ENCODE data around the gene CA10. TPM values are rescaled to one million over a fixed set of nuclear protein-coding genes. Genes with fewer than 3 reads are reported as not detected.

CA10 gene
- total and polyA plus RNA-seq, 2 experiments from 2014 or later, result 0.92 to 1.5 TPM

DNA sequence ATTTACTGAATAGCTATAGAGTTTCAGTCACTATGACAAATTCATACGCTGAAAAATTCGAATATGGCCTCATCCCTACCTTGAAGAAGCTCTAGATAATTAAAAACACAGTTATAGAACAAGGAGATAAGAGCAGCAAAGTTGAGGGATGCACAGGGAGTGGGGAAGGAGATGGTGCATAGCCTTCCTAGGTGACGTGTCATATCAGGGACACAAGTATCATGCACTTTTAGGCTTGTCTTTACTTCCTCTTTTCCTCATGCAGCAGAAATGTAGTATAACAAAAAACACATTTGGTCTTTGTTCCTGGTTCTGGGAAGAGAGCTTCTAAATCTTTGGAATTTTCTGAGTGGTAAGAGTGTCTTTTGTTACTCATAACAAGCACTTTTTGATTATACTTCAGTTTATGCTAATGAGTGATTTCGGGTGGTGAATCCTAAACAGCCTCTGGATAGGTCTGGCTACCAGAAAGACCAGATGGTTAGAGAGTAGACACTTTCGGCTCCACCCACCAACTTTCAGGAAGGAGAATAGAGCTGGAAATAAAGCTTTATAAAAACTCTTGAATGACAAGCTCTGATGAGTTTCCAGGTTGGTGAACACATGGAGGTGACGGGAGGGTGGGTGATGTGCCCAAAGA lies 556.8 kb downstream of the CA10 start:
- ATAC-seq, result no peak

More for the DNA sequence above, 556.8 kb downstream of the CA10 start:
- Histone ChIP-seq H3K4me2 (no peak overlapping the region), H3K36me3 (ENCODE audit: insufficient read depth) (no peaks in the 10 kb centered on the region), H3K4me1 (ENCODE audit: insufficient read depth) (peaks cover 12% of the 10 kb centered on the region), H3K27me3 (ENCODE audit: insufficient read depth) (peaks cover 4% of the 10 kb centered on the region; the same call in 1 of the 2 replicates), H3K79me2 (replicated peaks; ENCODE audit: insufficient read depth) (no peaks in the 10 kb centered on the region), H3K9me2 (ENCODE audit: insufficient read depth) (peaks cover 35% of the 10 kb centered on the region), H2AFZ (no peak overlapping the region), H3F3A (replicated peaks; ENCODE audit: low read depth) (no peaks in the 10 kb centered on the region), H3K27ac (ENCODE audit: low read depth) (no peak overlapping the region), H4K20me1 (replicated peaks; ENCODE audit: insufficient read depth) (no peaks in the 10 kb centered on the region), H3K4me3 (no peak overlapping the region)
- peaks cover 2% of the 10 kb centered on the region for H3K27me3 Mint-ChIP-seq (ENCODE audit: insufficient read depth, low read depth, poor library complexity)
- DNase-seq (ENCODE audit: low spot score), result no peak
- TF ChIP-seq EZH2phosphoT487 (IDR thresholded peaks at IDR 0.05; ENCODE audit: unreplicated experiment) (no peak), CTCF (conservative IDR thresholded peaks at IDR 0.05; ENCODE audit: low read depth in 2 of 2) (no peak), EZH2 (IDR thresholded peaks at IDR 0.05; ENCODE audit: low read depth, unreplicated experiment) (no peak), NANOG (IDR thresholded peaks at IDR 0.05; ENCODE audit: borderline replicate concordance) (no peak), ZNF114 (CRISPR knock-in tag; IDR thresholded peaks at IDR 0.05) (no peak), CREB1 (CRISPR knock-in tag; IDR thresholded peaks at IDR 0.05; ENCODE audit: low read depth) (no peak), REST (IDR thresholded peaks at IDR 0.05; ENCODE audit: unreplicated experiment) (no peak), ZNF331 (CRISPR knock-in tag; IDR thresholded peaks at IDR 0.05; ENCODE audit: low read depth) (no peak), POLR2AphosphoS5 (IDR thresholded peaks at IDR 0.05; ENCODE audit: low read depth) (no peak), STAT1 (IDR thresholded peaks at IDR 0.05; ENCODE audit: unreplicated experiment) (no peak), JUNB (IDR thresholded peaks at IDR 0.05; ENCODE audit: unreplicated experiment) (no peak)
- TF ChIP-seq, protein P1, sequence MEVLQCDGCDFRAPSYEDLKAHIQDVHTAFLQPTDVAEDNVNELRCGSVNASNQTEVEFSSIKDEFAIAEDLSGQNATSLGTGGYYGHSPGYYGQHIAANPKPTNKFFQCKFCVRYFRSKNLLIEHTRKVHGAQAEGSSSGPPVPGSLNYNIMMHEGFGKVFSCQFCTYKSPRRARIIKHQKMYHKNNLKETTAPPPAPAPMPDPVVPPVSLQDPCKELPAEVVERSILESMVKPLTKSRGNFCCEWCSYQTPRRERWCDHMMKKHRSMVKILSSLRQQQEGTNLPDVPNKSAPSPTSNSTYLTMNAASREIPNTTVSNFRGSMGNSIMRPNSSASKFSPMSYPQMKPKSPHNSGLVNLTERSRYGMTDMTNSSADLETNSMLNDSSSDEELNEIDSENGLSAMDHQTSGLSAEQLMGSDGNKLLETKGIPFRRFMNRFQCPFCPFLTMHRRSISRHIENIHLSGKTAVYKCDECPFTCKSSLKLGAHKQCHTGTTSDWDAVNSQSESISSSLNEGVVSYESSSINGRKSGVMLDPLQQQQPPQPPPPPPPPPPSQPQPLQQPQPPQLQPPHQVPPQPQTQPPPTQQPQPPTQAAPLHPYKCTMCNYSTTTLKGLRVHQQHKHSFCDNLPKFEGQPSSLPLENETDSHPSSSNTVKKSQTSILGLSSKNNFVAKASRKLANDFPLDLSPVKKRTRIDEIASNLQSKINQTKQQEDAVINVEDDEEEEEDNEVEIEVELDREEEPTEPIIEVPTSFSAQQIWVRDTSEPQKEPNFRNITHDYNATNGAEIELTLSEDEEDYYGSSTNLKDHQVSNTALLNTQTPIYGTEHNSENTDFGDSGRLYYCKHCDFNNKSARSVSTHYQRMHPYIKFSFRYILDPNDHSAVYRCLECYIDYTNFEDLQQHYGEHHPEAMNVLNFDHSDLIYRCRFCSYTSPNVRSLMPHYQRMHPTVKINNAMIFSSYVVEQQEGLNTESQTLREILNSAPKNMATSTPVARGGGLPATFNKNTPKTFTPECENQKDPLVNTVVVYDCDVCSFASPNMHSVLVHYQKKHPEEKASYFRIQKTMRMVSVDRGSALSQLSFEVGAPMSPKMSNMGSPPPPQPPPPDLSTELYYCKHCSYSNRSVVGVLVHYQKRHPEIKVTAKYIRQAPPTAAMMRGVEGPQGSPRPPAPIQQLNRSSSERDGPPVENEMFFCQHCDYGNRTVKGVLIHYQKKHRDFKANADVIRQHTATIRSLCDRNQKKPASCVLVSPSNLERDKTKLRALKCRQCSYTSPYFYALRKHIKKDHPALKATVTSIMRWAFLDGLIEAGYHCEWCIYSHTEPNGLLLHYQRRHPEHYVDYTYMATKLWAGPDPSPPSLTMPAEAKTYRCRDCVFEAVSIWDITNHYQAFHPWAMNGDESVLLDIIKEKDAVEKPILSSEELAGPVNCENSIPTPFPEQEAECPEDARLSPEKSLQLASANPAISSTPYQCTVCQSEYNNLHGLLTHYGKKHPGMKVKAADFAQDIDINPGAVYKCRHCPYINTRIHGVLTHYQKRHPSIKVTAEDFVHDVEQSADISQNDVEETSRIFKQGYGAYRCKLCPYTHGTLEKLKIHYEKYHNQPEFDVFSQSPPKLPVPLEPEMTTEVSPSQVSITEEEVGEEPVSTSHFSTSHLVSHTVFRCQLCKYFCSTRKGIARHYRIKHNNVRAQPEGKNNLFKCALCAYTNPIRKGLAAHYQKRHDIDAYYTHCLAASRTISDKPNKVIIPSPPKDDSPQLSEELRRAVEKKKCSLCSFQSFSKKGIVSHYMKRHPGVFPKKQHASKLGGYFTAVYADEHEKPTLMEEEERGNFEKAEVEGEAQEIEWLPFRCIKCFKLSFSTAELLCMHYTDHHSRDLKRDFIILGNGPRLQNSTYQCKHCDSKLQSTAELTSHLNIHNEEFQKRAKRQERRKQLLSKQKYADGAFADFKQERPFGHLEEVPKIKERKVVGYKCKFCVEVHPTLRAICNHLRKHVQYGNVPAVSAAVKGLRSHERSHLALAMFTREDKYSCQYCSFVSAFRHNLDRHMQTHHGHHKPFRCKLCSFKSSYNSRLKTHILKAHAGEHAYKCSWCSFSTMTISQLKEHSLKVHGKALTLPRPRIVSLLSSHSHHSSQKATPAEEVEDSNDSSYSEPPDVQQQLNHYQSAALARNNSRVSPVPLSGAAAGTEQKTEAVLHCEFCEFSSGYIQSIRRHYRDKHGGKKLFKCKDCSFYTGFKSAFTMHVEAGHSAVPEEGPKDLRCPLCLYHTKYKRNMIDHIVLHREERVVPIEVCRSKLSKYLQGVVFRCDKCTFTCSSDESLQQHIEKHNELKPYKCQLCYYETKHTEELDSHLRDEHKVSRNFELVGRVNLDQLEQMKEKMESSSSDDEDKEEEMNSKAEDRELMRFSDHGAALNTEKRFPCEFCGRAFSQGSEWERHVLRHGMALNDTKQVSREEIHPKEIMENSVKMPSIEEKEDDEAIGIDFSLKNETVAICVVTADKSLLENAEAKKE (CRISPR knock-in tag; IDR thresholded peaks at IDR 0.05), result no peak
- TF ChIP-seq, protein P2, sequence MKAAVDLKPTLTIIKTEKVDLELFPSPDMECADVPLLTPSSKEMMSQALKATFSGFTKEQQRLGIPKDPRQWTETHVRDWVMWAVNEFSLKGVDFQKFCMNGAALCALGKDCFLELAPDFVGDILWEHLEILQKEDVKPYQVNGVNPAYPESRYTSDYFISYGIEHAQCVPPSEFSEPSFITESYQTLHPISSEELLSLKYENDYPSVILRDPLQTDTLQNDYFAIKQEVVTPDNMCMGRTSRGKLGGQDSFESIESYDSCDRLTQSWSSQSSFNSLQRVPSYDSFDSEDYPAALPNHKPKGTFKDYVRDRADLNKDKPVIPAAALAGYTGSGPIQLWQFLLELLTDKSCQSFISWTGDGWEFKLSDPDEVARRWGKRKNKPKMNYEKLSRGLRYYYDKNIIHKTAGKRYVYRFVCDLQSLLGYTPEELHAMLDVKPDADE (IDR thresholded peaks at IDR 0.05), result no peak
- H3K27ac Mint-ChIP-seq, result no peak overlapping the region
- H3K9me3 Mint-ChIP-seq, result peaks cover 5% of the 10 kb centered on the region; the same call in 2 of the 3 replicates
- H3K4me3 Mint-ChIP-seq, result no peak overlapping the region
- peaks cover 18% of the 10 kb centered on the region for H3K4me1 Mint-ChIP-seq
- peaks cover 3% of the 10 kb centered on the region; the same call in 1 of the 3 replicates for H3K36me3 Mint-ChIP-seq (ENCODE audit: low read depth)

Measured in GM23338 (cell line).